ENCODE results near the gene RER1. TPM values are rescaled to one million over a fixed set of nuclear protein-coding genes. Genes with fewer than 3 reads are reported as not detected.

The RER1 gene
- total RNA-seq, 1 experiment from 2014 or later: 79.8 TPM

DNA sequence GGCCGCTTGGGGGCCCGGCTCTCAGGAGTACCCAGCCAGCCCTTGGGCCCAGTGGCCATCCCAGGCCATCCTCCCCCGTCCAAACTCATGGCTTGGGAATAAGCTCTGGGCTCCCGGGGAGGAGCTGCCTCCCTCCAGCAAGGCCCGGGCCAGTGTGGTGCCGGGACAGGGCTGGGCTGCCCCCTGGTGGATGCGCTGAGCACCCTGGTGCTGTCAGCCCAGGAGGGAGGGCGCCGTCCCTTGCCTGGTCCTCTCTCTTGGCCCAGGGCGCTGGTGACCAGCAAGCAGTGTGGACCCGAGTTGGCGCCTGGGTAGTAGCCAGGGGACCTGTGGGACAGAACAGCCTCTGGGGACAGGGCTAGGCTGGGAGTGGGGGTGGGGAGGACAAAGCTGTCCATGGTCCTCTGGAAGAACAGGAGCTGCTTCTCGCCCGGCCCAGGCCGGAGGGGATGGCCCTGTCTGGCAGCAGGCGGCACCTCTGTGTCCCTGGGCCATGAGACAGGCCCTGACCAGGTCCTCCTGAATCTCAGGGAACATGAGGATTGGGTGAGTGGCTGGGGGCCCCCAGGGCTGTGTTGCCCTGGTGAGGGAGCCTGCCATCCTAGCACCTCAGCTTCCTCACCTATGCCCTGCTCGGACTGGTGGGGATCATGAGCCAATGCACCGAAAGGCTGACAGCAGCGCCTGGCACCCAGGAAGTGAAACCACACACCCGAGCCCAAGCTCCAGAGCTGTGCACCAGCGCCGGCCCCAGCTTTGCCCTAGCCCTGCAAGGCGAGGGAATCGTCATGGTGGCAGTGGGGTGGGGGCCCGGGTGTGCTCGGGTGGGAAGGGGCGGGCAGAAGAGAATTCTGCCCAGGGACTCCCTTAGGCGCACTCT lies 9.7 kb upstream of the RER1 start:
- H3K27ac Mint-ChIP-seq: no peak overlapping the region
- POLR2A ChIA-PET: interaction anchor here (0.6 to 1.1 kb wide), 4 partner anchors 60 to 187 kb away, joined by 3 to 6 read pairs (median 4); partner anchors contain the start of gene FAAP20
- H3K4me3 Mint-ChIP-seq: no peak overlapping the region
- CTCF ChIA-PET: interaction anchor here (0.6 to 6.4 kb wide), 63 partner anchors 8 to 1210 kb away, joined by 3 to 170 read pairs (median 5); partner anchors contain the start of genes FAAP20, MORN1, PEX10 and RER1
- H3K4me1 Mint-ChIP-seq: no peaks in the 10 kb centered on the region
- no peaks in the 10 kb centered on the region for H3K36me3 Mint-ChIP-seq
- peak; percentile 90 for ATAC-seq
- no peaks in the 10 kb centered on the region for H3K27me3 Mint-ChIP-seq (ENCODE audit: low read depth)
- TF ChIP-seq, protein P1, sequence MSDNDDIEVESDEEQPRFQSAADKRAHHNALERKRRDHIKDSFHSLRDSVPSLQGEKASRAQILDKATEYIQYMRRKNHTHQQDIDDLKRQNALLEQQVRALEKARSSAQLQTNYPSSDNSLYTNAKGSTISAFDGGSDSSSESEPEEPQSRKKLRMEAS (CRISPR knock-in tag; IDR thresholded peaks at IDR 0.05): 0 out of 2 replicates have a peak, but pooled peaks have one; percentile 33
- TF ChIP-seq ZNF416 (CRISPR knock-in tag; IDR thresholded peaks at IDR 0.05) (no peak), ETV6 (CRISPR knock-in tag; IDR thresholded peaks at IDR 0.05) (0 out of 2 replicates have a peak, but pooled peaks have one; percentile 47)
- TF ChIP-seq, protein P2, sequence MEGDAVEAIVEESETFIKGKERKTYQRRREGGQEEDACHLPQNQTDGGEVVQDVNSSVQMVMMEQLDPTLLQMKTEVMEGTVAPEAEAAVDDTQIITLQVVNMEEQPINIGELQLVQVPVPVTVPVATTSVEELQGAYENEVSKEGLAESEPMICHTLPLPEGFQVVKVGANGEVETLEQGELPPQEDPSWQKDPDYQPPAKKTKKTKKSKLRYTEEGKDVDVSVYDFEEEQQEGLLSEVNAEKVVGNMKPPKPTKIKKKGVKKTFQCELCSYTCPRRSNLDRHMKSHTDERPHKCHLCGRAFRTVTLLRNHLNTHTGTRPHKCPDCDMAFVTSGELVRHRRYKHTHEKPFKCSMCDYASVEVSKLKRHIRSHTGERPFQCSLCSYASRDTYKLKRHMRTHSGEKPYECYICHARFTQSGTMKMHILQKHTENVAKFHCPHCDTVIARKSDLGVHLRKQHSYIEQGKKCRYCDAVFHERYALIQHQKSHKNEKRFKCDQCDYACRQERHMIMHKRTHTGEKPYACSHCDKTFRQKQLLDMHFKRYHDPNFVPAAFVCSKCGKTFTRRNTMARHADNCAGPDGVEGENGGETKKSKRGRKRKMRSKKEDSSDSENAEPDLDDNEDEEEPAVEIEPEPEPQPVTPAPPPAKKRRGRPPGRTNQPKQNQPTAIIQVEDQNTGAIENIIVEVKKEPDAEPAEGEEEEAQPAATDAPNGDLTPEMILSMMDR (IDR thresholded peaks at IDR 0.05): peak; percentile 77
- TF ChIP-seq, protein P3, sequence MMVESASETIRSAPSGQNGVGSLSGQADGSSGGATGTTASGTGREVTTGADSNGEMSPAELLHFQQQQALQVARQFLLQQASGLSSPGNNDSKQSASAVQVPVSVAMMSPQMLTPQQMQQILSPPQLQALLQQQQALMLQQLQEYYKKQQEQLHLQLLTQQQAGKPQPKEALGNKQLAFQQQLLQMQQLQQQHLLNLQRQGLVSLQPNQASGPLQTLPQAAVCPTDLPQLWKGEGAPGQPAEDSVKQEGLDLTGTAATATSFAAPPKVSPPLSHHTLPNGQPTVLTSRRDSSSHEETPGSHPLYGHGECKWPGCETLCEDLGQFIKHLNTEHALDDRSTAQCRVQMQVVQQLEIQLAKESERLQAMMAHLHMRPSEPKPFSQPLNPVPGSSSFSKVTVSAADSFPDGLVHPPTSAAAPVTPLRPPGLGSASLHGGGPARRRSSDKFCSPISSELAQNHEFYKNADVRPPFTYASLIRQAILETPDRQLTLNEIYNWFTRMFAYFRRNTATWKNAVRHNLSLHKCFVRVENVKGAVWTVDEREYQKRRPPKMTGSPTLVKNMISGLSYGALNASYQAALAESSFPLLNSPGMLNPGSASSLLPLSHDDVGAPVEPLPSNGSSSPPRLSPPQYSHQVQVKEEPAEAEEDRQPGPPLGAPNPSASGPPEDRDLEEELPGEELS (CRISPR knock-in tag; IDR thresholded peaks at IDR 0.05): no peak
- TF ChIP-seq, protein P4, sequence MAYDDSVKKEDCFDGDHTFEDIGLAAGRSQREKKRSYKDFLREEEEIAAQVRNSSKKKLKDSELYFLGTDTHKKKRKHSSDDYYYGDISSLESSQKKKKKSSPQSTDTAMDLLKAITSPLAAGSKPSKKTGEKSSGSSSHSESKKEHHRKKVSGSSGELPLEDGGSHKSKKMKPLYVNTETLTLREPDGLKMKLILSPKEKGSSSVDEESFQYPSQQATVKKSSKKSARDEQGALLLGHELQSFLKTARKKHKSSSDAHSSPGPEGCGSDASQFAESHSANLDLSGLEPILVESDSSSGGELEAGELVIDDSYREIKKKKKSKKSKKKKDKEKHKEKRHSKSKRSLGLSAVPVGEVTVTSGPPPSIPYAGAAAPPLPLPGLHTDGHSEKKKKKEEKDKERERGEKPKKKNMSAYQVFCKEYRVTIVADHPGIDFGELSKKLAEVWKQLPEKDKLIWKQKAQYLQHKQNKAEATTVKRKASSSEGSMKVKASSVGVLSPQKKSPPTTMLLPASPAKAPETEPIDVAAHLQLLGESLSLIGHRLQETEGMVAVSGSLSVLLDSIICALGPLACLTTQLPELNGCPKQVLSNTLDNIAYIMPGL (CRISPR knock-in tag; IDR thresholded peaks at IDR 0.05): 0 out of 2 replicates have a peak, but pooled peaks have one; percentile 29
- TF ChIP-seq, protein P5, sequence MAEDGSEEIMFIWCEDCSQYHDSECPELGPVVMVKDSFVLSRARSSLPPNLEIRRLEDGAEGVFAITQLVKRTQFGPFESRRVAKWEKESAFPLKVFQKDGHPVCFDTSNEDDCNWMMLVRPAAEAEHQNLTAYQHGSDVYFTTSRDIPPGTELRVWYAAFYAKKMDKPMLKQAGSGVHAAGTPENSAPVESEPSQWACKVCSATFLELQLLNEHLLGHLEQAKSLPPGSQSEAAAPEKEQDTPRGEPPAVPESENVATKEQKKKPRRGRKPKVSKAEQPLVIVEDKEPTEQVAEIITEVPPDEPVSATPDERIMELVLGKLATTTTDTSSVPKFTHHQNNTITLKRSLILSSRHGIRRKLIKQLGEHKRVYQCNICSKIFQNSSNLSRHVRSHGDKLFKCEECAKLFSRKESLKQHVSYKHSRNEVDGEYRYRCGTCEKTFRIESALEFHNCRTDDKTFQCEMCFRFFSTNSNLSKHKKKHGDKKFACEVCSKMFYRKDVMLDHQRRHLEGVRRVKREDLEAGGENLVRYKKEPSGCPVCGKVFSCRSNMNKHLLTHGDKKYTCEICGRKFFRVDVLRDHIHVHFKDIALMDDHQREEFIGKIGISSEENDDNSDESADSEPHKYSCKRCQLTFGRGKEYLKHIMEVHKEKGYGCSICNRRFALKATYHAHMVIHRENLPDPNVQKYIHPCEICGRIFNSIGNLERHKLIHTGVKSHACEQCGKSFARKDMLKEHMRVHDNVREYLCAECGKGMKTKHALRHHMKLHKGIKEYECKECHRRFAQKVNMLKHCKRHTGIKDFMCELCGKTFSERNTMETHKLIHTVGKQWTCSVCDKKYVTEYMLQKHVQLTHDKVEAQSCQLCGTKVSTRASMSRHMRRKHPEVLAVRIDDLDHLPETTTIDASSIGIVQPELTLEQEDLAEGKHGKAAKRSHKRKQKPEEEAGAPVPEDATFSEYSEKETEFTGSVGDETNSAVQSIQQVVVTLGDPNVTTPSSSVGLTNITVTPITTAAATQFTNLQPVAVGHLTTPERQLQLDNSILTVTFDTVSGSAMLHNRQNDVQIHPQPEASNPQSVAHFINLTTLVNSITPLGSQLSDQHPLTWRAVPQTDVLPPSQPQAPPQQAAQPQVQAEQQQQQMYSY (CRISPR knock-in tag; IDR thresholded peaks at IDR 0.05): peak; percentile 65; the same call in 1 of the 2 replicates
- peak; percentile 87 for DNase-seq (ENCODE audit: low spot score)
- no peaks in the 10 kb centered on the region for H3K9me3 Mint-ChIP-seq

DNA sequence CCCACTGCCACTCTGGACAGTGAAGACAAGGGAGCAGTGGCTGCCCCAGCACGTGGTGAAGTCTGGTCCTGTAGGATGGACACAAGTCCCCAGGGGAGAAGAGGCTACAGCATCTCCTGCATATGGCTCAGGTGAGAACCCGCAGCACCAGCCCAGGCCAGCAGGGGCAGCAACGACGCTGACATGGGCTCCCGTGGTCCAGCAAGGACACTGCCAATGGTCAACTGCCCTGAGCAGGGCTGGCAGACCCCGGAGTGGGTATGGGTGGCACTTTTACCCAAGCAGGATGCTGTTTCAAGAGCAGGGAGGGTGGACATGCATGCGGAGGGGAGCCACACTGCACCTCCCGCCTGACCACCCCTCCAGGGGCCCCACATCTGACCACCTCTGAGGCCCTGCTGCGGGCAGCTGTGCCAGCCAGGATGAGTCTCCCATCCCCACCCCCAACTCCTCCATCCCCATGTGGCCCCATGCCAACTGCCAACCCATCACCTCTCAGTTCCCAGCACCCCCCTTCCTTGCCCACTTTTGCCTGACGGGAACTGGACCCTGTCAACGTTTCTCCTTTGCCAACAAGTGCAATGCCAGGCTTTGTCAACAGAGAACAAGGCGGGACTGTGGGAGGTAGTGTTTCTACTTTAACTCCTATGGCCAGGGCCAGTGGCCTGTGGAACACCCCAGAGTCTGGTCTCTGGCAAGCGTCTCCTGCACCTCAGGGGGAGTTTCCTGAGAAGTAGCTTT lies 8.8 kb upstream of the RER1 start:
- TF ChIP-seq NFATC4 (CRISPR knock-in tag; IDR thresholded peaks at IDR 0.05): no peak
- TF ChIP-seq, protein P2 (IDR thresholded peaks at IDR 0.05): peak; percentile 67
- ATAC-seq: peak; percentile 59
- ChIA-PET CTCF (interaction anchor here (0.6 to 6.4 kb wide), 45 partner anchors 7 to 1209 kb away, joined by 3 to 170 read pairs (median 7); partner anchors contain the start of genes FAAP20, MORN1, PEX10 and RER1), POLR2A (no interaction called here)
- Mint-ChIP-seq H3K4me3 (no peak overlapping the region), H3K27me3 (ENCODE audit: low read depth) (no peaks in the 10 kb centered on the region), H3K27ac (no peak overlapping the region), H3K9me3 (no peaks in the 10 kb centered on the region), H3K36me3 (no peaks in the 10 kb centered on the region), H3K4me1 (no peaks in the 10 kb centered on the region)
- peak; percentile 78 for DNase-seq (ENCODE audit: low spot score)

Measured in WTC11 (cell line).